OCI-LY1 (cell line): Measurements from ENCODE around the gene CPEB1.

Experiments used
- H2AFZ ChIP-seq: fragments of 200-600 bp; sonication (generic), shearing (Covaris generic); 2 replicates; pipeline ENCODE4 v1.6.0; 2014; ENCODE audit warnings: antibody characterized with exemption, mild to moderate bottlenecking, low read length
- H3F3A ChIP-seq: fragments of 200-600 bp; sonication (generic), shearing (Covaris generic); 2 replicates; pipeline ENCODE4 v1.6.0; 2014; ENCODE audit warnings: mild to moderate bottlenecking, antibody characterized with exemption, low read length, moderate library complexity; ENCODE audit not compliant: insufficient read depth
- H3K27ac ChIP-seq: fragments of 200-600 bp; sonication (generic); 2 replicates; pipeline ENCODE4 v1.5.1; 2014; ENCODE audit warnings: low read length, mixed run types, mild to moderate bottlenecking, low read depth; ENCODE audit not compliant: poor library complexity, severe bottlenecking
- H3K27me3 ChIP-seq: fragments of 200-600 bp; sonication (generic); 2 replicates; pipeline ENCODE4 v1.6.0; 2014; ENCODE audit warnings: antibody characterized with exemption, mild to moderate bottlenecking, low read length, moderate library complexity; ENCODE audit not compliant: insufficient read depth
- H3K36me3 ChIP-seq: fragments of 200-600 bp; sonication (generic); 2 replicates; pipeline ENCODE4 v1.6.1; 2014; ENCODE audit warnings: mild to moderate bottlenecking, antibody characterized with exemption, low read length, moderate library complexity, mixed read lengths; ENCODE audit not compliant: insufficient read depth
- H3K4me1 ChIP-seq: fragments of 200-600 bp; sonication (generic); 2 replicates; pipeline ENCODE4 v1.5.1; 2014; ENCODE audit warnings: mild to moderate bottlenecking, low read length, moderate library complexity; ENCODE audit not compliant: insufficient read depth, severe bottlenecking
- H3K4me2 ChIP-seq: fragments of 200-600 bp; sonication (generic), shearing (Covaris generic); 2 replicates; pipeline ENCODE4 v1.6.1; 2014; ENCODE audit warnings: low read length
- H3K4me3 ChIP-seq: fragments of 200-600 bp; sonication (generic); 2 replicates; pipeline ENCODE4 v1.5.1; 2014; ENCODE audit warnings: low read length, low read depth, mild to moderate bottlenecking, mixed read lengths; ENCODE audit not compliant: poor library complexity, severe bottlenecking
- H3K79me2 ChIP-seq: fragments of 200-600 bp; shearing (Covaris generic); 2 replicates; pipeline ENCODE4 v1.6.1; 2016; ENCODE audit warnings: mixed run types, low read length, mixed read lengths; ENCODE audit not compliant: insufficient read depth
- H3K9ac ChIP-seq: fragments of 200-600 bp; sonication (generic), shearing (Covaris generic); 2 replicates; pipeline ENCODE4 v1.6.1; 2014; ENCODE audit warnings: mild to moderate bottlenecking, low read length, mixed read lengths
- H3K9me2 ChIP-seq: fragments of 200-600 bp; sonication (generic), shearing (Covaris generic); 2 replicates; pipeline ENCODE4 v1.6.1; 2014; ENCODE audit warnings: low read depth, mild to moderate bottlenecking, low read length, mixed read lengths
- H3K9me3 ChIP-seq: fragments of 200-600 bp; shearing (Covaris generic); 2 replicates; pipeline ENCODE4 v1.6.1; 2014; ENCODE audit warnings: low read length, mixed read lengths
- H4K20me1 ChIP-seq: fragments of 200-600 bp; sonication (generic), shearing (Covaris generic); 2 replicates; pipeline ENCODE4 v1.6.0; 2016; ENCODE audit warnings: mild to moderate bottlenecking, low read length; ENCODE audit not compliant: insufficient read depth
- CTCF ChIP-seq: fragments of 200-600 bp; sonication (generic), shearing (Covaris generic); IDR thresholded peaks from 2 replicates; pipeline ENCODE4 v1.5.1; 2017; ENCODE audit warnings: mild to moderate bottlenecking, antibody characterized with exemption, low read length, moderate library complexity, mixed read lengths
- EZH2 ChIP-seq: fragments of 200-600 bp; sonication (generic), shearing (Covaris generic); IDR thresholded peaks from 2 replicates; pipeline ENCODE4 v1.8.0; 2017; ENCODE audit warnings: borderline replicate concordance, mixed run types, mild to moderate bottlenecking, antibody characterized with exemption, low read length, moderate library complexity, mixed read lengths

Gene CPEB1

GRCh38 chr15:82621970-82622369 is 25.2 kb downstream of the CPEB1 start:
- Histone ChIP-seq H3K27ac (no peak overlapping the region), H3K9me2 (no peaks in the 10 kb centered on the region), H2AFZ (no peak overlapping the region), H3K27me3 (no peaks in the 10 kb centered on the region), H3K9ac (no peak overlapping the region), H3K4me1 (no peaks in the 10 kb centered on the region), H3F3A (no peaks in the 10 kb centered on the region), H3K36me3 (no peaks in the 10 kb centered on the region), H3K4me3 (no peak overlapping the region), H3K4me2 (no peak overlapping the region), H3K9me3 (no peaks in the 10 kb centered on the region), H4K20me1 (no peaks in the 10 kb centered on the region), H3K79me2 (no peaks in the 10 kb centered on the region)
- TF ChIP-seq EZH2: no peak
- TF ChIP-seq CTCF: no peak

DNA sequence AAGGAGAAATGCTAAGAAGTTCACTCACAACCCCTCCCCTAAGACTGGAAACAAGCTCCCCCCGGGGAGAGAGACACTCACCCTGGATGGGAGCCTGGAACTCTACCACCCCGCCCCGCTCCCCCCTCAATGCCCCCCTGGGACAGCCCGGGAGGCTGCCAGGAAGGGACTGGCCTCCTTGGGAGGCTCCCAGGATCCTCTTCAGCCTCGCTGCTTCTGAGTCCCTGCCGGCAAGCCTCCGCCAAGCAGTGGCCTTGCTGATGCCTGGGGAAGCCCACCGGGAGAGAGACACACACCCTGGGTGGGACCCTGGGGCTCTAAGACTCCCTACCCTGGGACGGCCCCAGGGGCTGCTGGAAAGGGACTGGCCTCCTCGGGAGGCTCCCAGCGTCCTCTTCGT is 33.4 kb downstream of the CPEB1 start:
- no peaks in the 10 kb centered on the region for H3K79me2 ChIP-seq
- H3K9me3 ChIP-seq: no peaks in the 10 kb centered on the region
- H3K4me3 ChIP-seq: no peak overlapping the region
- no peaks in the 10 kb centered on the region for H3K9me2 ChIP-seq
- no peaks in the 10 kb centered on the region for H3K4me1 ChIP-seq
- H4K20me1 ChIP-seq: no peaks in the 10 kb centered on the region
- no peak overlapping the region for H3K27ac ChIP-seq
- H3K36me3 ChIP-seq: no peaks in the 10 kb centered on the region
- no peaks in the 10 kb centered on the region for H3K27me3 ChIP-seq
- no peaks in the 10 kb centered on the region for H3F3A ChIP-seq
- no peak overlapping the region for H3K4me2 ChIP-seq
- TF ChIP-seq EZH2 (no peak), CTCF (no peak)
- no peak overlapping the region for H3K9ac ChIP-seq
- no peak overlapping the region for H2AFZ ChIP-seq

DNA sequence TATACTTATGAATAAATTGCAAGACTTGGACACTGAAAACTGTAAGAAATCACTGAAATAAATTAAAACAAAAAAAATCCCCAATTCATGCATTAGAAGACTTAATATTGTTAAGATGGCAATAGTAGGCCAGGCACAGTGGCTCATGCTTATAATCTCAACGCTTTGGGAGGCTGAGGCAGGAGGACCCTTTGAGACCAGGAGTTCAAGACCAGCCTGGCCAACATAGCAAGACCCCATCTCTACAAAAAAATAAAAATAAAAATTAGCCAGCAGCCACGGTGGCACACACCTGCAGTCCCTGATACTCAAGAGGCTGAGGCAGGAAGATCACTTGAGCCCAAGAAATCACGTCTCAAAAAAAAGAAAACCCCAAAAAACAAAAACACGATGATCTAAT is 35.8 kb downstream of the CPEB1 start:
- Histone ChIP-seq H3K36me3 (no peaks in the 10 kb centered on the region), H3K9ac (no peak overlapping the region), H3K4me2 (no peak overlapping the region), H3K27ac (no peak overlapping the region), H3F3A (no peaks in the 10 kb centered on the region), H3K9me2 (no peaks in the 10 kb centered on the region), H4K20me1 (no peaks in the 10 kb centered on the region), H3K9me3 (no peaks in the 10 kb centered on the region), H3K4me3 (no peak overlapping the region), H3K4me1 (no peaks in the 10 kb centered on the region), H2AFZ (no peak overlapping the region), H3K27me3 (no peaks in the 10 kb centered on the region), H3K79me2 (no peaks in the 10 kb centered on the region)
- no peak for TF ChIP-seq CTCF
- TF ChIP-seq EZH2: no peak
